ENCODE data around the gene SIPA1L3. TPM values are rescaled to one million over a fixed set of nuclear protein-coding genes. Genes with fewer than 3 reads are reported as not detected.

Gene SIPA1L3
- total and polyA plus RNA-seq, 12 donors = 2.8 to 24.2 (median 12.3) TPM

- Histone ChIP-seq H3K36me3 (no peaks in the 10 kb centered on the region), H3K4me1 (no peaks in the 10 kb centered on the region), H3K27ac (no peak overlapping the region), H3K4me3 (no peak overlapping the region), H3K9me3 (no peaks in the 10 kb centered on the region), H3K27me3 (no peaks in the 10 kb centered on the region)
- DNase-seq = no peak
- intact Hi-C loops (cut with DNase I) = no loop called here
- no peak for ATAC-seq
- no peak for TF ChIP-seq CTCF (IDR thresholded peaks at IDR 0.05)
- 84 to 89% methylated on average over 13 of the region's 13 CpGs for WGBS, 2 donors
Observed at GRCh38 chr19:37988758-37989635, 82.0 kb downstream of the SIPA1L3 start.

GRCh38 chr19:37989855-37990254, 82.8 kb downstream of the SIPA1L3 start:
- H3K4me1 ChIP-seq = no peaks in the 10 kb centered on the region
- WGBS, 2 donors = 92 to 95% methylated on average over 7 of the region's 7 CpGs
- no peaks in the 10 kb centered on the region for H3K9me3 ChIP-seq
- intact Hi-C loops (cut with DNase I) = no loop called here
- ATAC-seq (no peak), DNase-seq (no peak)
- no peak overlapping the region for H3K4me3 ChIP-seq
- no peak overlapping the region for H3K27ac ChIP-seq
- TF ChIP-seq CTCF (IDR thresholded peaks at IDR 0.05) = no peak
- no peaks in the 10 kb centered on the region for H3K36me3 ChIP-seq
- H3K27me3 ChIP-seq = no peaks in the 10 kb centered on the region

GRCh38 chr19:37990362-37990761, 83.4 kb downstream of the SIPA1L3 start:
- Histone ChIP-seq H3K27ac (no peak overlapping the region), H3K4me1 (no peaks in the 10 kb centered on the region), H3K9me3 (no peaks in the 10 kb centered on the region), H3K27me3 (no peaks in the 10 kb centered on the region), H3K4me3 (no peak overlapping the region), H3K36me3 (no peaks in the 10 kb centered on the region)
- intact Hi-C loops (cut with DNase I) = no loop called here
- WGBS, 2 donors = 92 to 94% methylated on average over 10 of the region's 10 CpGs
- TF ChIP-seq CTCF (IDR thresholded peaks at IDR 0.05) = no peak
- ATAC-seq (no peak), DNase-seq (no peak)

- H3K27me3 ChIP-seq = no peaks in the 10 kb centered on the region
- H3K9me3 ChIP-seq = no peaks in the 10 kb centered on the region
- no peak overlapping the region for H3K27ac ChIP-seq
- H3K4me3 ChIP-seq = no peak overlapping the region
- no peak for TF ChIP-seq CTCF (IDR thresholded peaks at IDR 0.05)
- no peaks in the 10 kb centered on the region for H3K36me3 ChIP-seq
- DNase-seq (no peak), ATAC-seq (peak in 2 of 8 donors; percentile 25 to 46)
- intact Hi-C loops (cut with DNase I) = no loop called here
- WGBS, 2 donors = 78 to 79% methylated on average over 10 of the region's 10 CpGs
- H3K4me1 ChIP-seq = no peaks in the 10 kb centered on the region
Observed at GRCh38 chr19:37991176-37991835, 84.3 kb downstream of the SIPA1L3 start.
